HepG2 (cell line): ENCODE results near the gene IKBIP. TPM values are rescaled to one million over a fixed set of nuclear protein-coding genes. Genes with fewer than 3 reads are reported as not detected.
A peak's percentile ranks its signal among the peaks of the same experiment; 100 is the strongest.

Source experiments
- ASH2L ChIP-seq: fragments of 300-600, 200-600 bp; sonication (generic); IDR thresholded peaks from 2 replicates; pipeline ENCODE4 v1.7.0; 2017; ENCODE audit warnings: low read depth, mild to moderate bottlenecking, moderate library complexity, mixed read lengths, low read length; ENCODE audit not compliant: insufficient read length
- GATA4 ChIP-seq: sonication (generic); IDR thresholded peaks from 2 replicates; pipeline ENCODE4 v1.6.1; 2016; ENCODE audit warnings: antibody characterized with exemption, low read depth, borderline replicate concordance
- GFI1 ChIP-seq: sonication (generic); formaldehyde crosslinking; IDR thresholded peaks from 2 replicates; pipeline ENCODE4 v1.5.0; 2020; ENCODE audit warnings: missing genetic modification reagents, mild to moderate bottlenecking, borderline replicate concordance
- GMEB2 ChIP-seq: IDR thresholded peaks from 2 replicates; pipeline ENCODE4 v1.6.1; 2016; ENCODE audit warnings: missing biosample characterization, missing genetic modification reagents, low read depth
- KAT8 ChIP-seq: IDR thresholded peaks from 2 replicates; pipeline ENCODE4 v1.6.1; 2016; ENCODE audit warnings: missing genetic modification reagents, missing compliant biosample characterization
- LCORL ChIP-seq, 2 experiments: fragments of 450-650 bp in 1 of 2; sonication (generic) in 1 of 2; formaldehyde crosslinking in 1 of 2; IDR thresholded peaks; 2 replicates each; pipeline versions ENCODE4 v1.5.0 to v1.6.1; 2017 to 2020; ENCODE audit warnings: antibody characterized with exemption in 1 of 2, missing genetic modification reagents in 1 of 2
- MED13 ChIP-seq: sonication (generic); formaldehyde crosslinking; IDR thresholded peaks from 2 replicates; pipeline ENCODE4 v1.5.0; 2020; ENCODE audit warnings: missing genetic modification reagents
- NR2C2 ChIP-seq: sonication (generic); formaldehyde crosslinking; IDR thresholded peaks from 2 replicates; pipeline ENCODE4 v1.4.0; 2020; ENCODE audit warnings: missing genetic modification reagents, mild to moderate bottlenecking, moderate library complexity, borderline replicate concordance
- REXO4 ChIP-seq: sonication (generic); formaldehyde crosslinking; IDR thresholded peaks from 2 replicates; pipeline ENCODE4 v1.8.0; 2022; ENCODE audit warnings: missing genetic modification reagents, mild to moderate bottlenecking, borderline replicate concordance
- SYNCRIP ChIP-seq: fragments of 200-400 bp; formaldehyde crosslinking; IDR thresholded peaks from 2 replicates; pipeline ENCODE4 v1.6.1; 2018; ENCODE audit warnings: mild to moderate bottlenecking, low read depth, low read length; ENCODE audit not compliant: insufficient read depth
- ZBTB44 ChIP-seq: sonication (generic); formaldehyde crosslinking; IDR thresholded peaks from 2 replicates; pipeline ENCODE4 v1.4.0; 2020; ENCODE audit warnings: missing genetic modification reagents
- ZMYM4 ChIP-seq: sonication (generic); formaldehyde crosslinking; IDR thresholded peaks from 2 replicates; pipeline ENCODE4 v1.8.1; 2023; ENCODE audit warnings: mild to moderate bottlenecking, missing genetic modification reagents
- ZNF160 ChIP-seq: sonication (generic); formaldehyde crosslinking; IDR thresholded peaks from 2 replicates; pipeline ENCODE4 v1.8.0; 2022; ENCODE audit warnings: mild to moderate bottlenecking, inconsistent platforms, missing genetic modification reagents
- ZNF432 ChIP-seq: sonication (generic); formaldehyde crosslinking; IDR thresholded peaks from 2 replicates; pipeline ENCODE4 v1.5.0; 2020; ENCODE audit warnings: missing genetic modification reagents, mild to moderate bottlenecking, borderline replicate concordance
- ZNF460 ChIP-seq: sonication (generic); formaldehyde crosslinking; IDR thresholded peaks from 2 replicates; pipeline ENCODE4 v1.5.1; 2020; ENCODE audit warnings: missing genetic modification reagents, mild to moderate bottlenecking, borderline replicate concordance
- ZNF749 ChIP-seq: sonication (generic); formaldehyde crosslinking; IDR thresholded peaks from 2 replicates; pipeline ENCODE4 v1.8.0; 2022; ENCODE audit warnings: mild to moderate bottlenecking, missing genetic modification reagents, moderate library complexity, borderline replicate concordance
- ZNF775 ChIP-seq: sonication (generic); formaldehyde crosslinking; IDR thresholded peaks from 2 replicates; pipeline ENCODE4 v1.4.0; 2020; ENCODE audit warnings: missing genetic modification reagents, mild to moderate bottlenecking, moderate library complexity, borderline replicate concordance
- ZSCAN22 ChIP-seq: sonication (generic); formaldehyde crosslinking; IDR thresholded peaks from 2 replicates; pipeline ENCODE4 v1.4.0; 2020; ENCODE audit warnings: mild to moderate bottlenecking, missing genetic modification reagents
- ZSCAN9 ChIP-seq: IDR thresholded peaks from 2 replicates; pipeline ENCODE4 v1.6.1; 2016; ENCODE audit warnings: borderline replicate concordance
- polyA plus RNA-seq, 8 experiments: library from polyadenylated mRNA; depleted of rRNA in 3 of 8; stranded (reverse) in 7 of 8; unstranded in 1 of 8; fragments of >200 nt; fragmentation: Illumina TruSeq in 4 of 8; extraction: Trizol in 4 of 8; gene quantifications; 2 replicates each; pipeline versions ENCODE4 v1.2.1 to v1.2.3, GENCODE V29; 2011 to 2016; ENCODE audit warnings: low read depth in 4 of 8, missing spikeins in 1 of 8, mixed read lengths in 1 of 8; ENCODE audit not compliant: insufficient read depth in 1 of 8
- total RNA-seq, 5 experiments: library from RNA; depleted of rRNA; stranded (reverse); fragments of >200 nt; fragmentation: Illumina TruSeq; extraction: Trizol; gene quantifications; 2 replicates each; pipeline ENCODE4 v1.2.3, GENCODE V29; 2016; ENCODE audit warnings: low read depth in 1 of 5
- TF ChIP-seq, protein P1 (sequence below): sonication (generic); formaldehyde crosslinking; IDR thresholded peaks from 2 replicates; pipeline ENCODE4 v1.5.0; 2020; ENCODE audit warnings: mild to moderate bottlenecking, missing genetic modification reagents
- TF ChIP-seq, protein P2 (sequence below): sonication (generic); formaldehyde crosslinking; conservative IDR thresholded peaks from 2 replicates; pipeline ENCODE4 v1.4.0; 2020; ENCODE audit warnings: missing genetic modification reagents

Gene IKBIP
- total and polyA plus RNA-seq, 2 of the 13 experiments (the other 11 are each of a cell fraction or from before 2014, with no cell fraction given): 20.0 to 55.5 TPM

DNA sequence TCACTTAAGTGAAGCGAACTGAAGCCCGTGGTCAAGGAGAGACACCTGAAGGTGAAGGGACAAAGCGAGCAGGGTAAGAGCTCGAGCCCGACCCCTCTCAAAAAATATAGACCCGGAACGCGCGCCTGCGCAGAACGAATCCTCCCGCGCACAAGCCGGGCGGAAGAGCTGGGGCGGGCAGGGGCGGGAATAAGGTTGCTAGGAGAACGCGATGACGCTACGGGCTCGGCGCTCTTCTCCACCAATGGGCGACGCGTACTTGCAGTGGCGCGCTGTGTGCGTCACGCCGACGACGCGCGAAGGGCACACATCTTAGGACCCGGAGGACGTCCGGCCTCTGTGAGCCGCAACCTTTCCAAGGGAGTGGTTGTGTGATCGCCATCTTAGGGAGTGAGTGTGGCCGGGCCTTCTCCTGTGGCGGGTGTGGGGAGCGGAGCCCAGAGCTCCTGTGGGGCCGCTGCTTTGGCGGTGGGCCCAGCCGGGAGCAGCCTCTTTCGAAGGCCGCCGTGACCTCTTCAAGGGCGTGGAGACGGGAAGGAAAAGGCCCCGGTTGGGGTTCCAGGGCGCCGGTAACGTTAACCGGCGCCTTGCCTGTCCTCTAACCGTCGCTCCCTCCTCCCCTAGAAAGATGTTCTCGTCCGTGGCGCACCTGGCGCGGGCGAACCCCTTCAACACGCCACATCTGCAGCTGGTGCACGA, 51.1 kb downstream of the IKBIP start, which contains the start of gene SLC25A3 (continued):
- TF ChIP-seq ZBTB44 (no peak), LCORL (IDR thresholded peaks at IDR 0.05) (no peak), LCORL (CRISPR knock-in tag; IDR thresholded peaks at IDR 0.05) (peak; percentile 25), ZNF460 (no peak), ZSCAN22 (CRISPR knock-in tag) (no peak), GFI1 (no peak), ZNF160 (CRISPR knock-in tag) (no peak; the same call in 1 of the 2 replicates), ZNF775 (CRISPR knock-in tag) (no peak), REXO4 (no peak), ASH2L (peak; percentile 69), NR2C2 (peak; percentile 37; the same call in 1 of the 2 replicates), ZNF432 (no peak), ZSCAN9 (CRISPR knock-in tag) (peak; percentile 70; the same call in 1 of the 2 replicates), ZNF749 (peak; percentile 29; the same call in 1 of the 2 replicates), SYNCRIP (no peak), ZMYM4 (peak; percentile 94), GMEB2 (CRISPR knock-in tag) (peak; percentile 89), KAT8 (CRISPR knock-in tag) (peak; percentile 93), GATA4 (peak; percentile 75), MED13 (CRISPR knock-in tag) (peak; percentile 54; the same call in 1 of the 2 replicates)
- TF ChIP-seq, protein P1, sequence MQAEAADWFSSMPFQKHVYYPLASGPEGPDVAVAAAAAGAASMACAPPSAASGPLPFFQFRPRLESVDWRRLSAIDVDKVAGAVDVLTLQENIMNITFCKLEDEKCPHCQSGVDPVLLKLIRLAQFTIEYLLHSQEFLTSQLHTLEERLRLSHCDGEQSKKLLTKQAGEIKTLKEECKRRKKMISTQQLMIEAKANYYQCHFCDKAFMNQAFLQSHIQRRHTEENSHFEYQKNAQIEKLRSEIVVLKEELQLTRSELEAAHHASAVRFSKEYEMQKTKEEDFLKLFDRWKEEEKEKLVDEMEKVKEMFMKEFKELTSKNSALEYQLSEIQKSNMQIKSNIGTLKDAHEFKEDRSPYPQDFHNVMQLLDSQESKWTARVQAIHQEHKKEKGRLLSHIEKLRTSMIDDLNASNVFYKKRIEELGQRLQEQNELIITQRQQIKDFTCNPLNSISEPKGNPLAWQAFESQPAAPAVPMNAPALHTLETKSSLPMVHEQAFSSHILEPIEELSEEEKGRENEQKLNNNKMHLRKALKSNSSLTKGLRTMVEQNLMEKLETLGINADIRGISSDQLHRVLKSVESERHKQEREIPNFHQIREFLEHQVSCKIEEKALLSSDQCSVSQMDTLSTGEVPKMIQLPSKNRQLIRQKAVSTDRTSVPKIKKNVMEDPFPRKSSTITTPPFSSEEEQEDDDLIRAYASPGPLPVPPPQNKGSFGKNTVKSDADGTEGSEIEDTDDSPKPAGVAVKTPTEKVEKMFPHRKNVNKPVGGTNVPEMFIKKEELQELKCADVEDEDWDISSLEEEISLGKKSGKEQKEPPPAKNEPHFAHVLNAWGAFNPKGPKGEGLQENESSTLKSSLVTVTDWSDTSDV (CRISPR knock-in tag): peak; percentile 81; the same call in 1 of the 2 replicates
- TF ChIP-seq, protein P2, sequence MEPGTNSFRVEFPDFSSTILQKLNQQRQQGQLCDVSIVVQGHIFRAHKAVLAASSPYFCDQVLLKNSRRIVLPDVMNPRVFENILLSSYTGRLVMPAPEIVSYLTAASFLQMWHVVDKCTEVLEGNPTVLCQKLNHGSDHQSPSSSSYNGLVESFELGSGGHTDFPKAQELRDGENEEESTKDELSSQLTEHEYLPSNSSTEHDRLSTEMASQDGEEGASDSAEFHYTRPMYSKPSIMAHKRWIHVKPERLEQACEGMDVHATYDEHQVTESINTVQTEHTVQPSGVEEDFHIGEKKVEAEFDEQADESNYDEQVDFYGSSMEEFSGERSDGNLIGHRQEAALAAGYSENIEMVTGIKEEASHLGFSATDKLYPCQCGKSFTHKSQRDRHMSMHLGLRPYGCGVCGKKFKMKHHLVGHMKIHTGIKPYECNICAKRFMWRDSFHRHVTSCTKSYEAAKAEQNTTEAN (CRISPR knock-in tag): peak; percentile 44; the same call in 1 of the 2 replicates
